ENCODE data around the gene ACTN1. TPM values are rescaled to one million over a fixed set of nuclear protein-coding genes. Genes with fewer than 3 reads are reported as not detected.

ACTN1 gene
- total RNA-seq, 1 experiment from 2014 or later, result 169 TPM

Other genes starting within 250 kb of the ACTN1 start
- gene ZFP36L1, start 186.2 kb downstream of the ACTN1 start, total RNA-seq (2014; rRNA removed; shearing (Covaris generic)), result 47.8 and 73.1 TPM in 2 replicates
- gene DCAF5, start 173.8 kb upstream of the ACTN1 start, total RNA-seq (2014; rRNA removed; shearing (Covaris generic)), result 29.6 and 31.9 TPM in 2 replicates
- gene EXD2, start 212.2 kb upstream of the ACTN1 start, total RNA-seq (2014; rRNA removed; shearing (Covaris generic)), result 23.2 and 27.6 TPM in 2 replicates